ENCODE data around the gene CCL22.

DNA sequence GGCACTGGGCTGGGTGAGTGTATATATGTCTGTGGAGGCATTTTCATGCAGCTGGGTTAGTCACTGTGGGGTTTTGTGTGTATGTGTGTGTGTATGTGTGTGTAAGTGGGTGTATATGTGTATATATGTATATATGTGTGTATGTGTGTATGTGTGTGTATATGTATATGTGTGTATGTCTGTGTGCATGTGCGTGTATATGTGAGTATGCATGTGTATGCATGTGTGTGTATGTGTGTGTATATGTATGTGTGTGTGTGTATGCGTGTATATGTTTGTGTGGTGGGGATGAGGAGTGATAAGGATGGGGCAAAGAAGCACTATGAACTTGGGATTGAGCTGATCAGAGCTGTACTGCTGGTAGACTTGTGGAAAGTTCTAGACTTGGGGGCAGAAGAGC is 45.1 kb upstream of the CCL22 start:
- no peak for TF ChIP-seq POLR2A (IDR thresholded peaks at IDR 0.05; ENCODE audit: low read depth, low read length)
- TF ChIP-seq, protein P1, sequence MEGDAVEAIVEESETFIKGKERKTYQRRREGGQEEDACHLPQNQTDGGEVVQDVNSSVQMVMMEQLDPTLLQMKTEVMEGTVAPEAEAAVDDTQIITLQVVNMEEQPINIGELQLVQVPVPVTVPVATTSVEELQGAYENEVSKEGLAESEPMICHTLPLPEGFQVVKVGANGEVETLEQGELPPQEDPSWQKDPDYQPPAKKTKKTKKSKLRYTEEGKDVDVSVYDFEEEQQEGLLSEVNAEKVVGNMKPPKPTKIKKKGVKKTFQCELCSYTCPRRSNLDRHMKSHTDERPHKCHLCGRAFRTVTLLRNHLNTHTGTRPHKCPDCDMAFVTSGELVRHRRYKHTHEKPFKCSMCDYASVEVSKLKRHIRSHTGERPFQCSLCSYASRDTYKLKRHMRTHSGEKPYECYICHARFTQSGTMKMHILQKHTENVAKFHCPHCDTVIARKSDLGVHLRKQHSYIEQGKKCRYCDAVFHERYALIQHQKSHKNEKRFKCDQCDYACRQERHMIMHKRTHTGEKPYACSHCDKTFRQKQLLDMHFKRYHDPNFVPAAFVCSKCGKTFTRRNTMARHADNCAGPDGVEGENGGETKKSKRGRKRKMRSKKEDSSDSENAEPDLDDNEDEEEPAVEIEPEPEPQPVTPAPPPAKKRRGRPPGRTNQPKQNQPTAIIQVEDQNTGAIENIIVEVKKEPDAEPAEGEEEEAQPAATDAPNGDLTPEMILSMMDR (IDR thresholded peaks at IDR 0.05; ENCODE audit: extremely low read depth in 1 of 2, insufficient read depth in 1 of 2, low read depth in 1 of 2, low read length in 2 of 2) = no peak
